ENCODE data around the gene MSI2.

MSI2 gene

DNA sequence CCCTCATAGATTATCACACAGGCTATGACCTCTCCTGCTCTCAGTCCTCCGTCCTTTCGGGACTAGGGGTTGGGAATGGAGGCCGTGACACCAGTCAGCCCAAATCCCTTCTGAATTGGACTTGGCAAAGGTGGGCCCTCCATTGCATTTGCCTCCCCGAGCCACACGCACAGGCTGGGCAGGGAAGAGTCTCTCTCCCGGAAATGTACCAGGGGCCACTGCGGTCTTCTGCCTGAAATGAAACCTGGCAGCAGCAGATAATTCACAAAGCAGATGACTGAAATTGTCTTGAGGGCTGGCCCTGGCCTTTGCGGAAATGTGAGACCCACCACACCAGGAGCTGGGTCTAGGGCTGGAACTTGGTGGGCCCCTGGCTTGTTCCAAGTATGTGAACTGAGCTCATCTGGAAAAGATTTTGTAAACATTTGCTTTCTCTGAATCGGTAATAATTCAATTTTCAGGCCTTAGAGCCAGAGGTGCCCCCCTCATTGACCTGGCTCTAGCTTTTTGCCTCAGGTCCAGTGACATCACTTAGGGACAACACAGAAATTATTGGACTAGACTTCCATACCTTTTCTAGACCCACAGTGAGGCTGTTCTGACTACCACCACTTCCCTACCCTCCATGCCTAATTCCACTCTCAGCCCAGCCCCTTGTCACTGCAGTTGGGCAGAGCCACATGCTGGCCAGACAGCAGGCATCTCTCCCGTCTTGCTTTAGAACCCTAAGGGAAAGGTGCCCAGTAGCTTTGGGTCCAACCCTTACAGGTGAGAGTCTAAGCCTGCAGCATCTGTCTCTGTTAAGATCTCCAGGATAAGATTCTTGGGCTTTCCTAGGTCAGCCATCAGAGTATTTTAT lies 413.6 kb downstream of the MSI2 start:
- Histone ChIP-seq H3K36me3 (peaks cover 38% of the 10 kb centered on the region), H3K4me3 (ENCODE audit: low read depth, low read length) (no peak overlapping the region), H3K9me3 (ENCODE audit: severe bottlenecking) (no peaks in the 10 kb centered on the region), H3K27me3 (ENCODE audit: insufficient read depth, low read depth, severe bottlenecking) (no peaks in the 10 kb centered on the region), H3K27ac (no peak overlapping the region)
- DNase-seq = peak; percentile 14
- TF ChIP-seq, protein P1, sequence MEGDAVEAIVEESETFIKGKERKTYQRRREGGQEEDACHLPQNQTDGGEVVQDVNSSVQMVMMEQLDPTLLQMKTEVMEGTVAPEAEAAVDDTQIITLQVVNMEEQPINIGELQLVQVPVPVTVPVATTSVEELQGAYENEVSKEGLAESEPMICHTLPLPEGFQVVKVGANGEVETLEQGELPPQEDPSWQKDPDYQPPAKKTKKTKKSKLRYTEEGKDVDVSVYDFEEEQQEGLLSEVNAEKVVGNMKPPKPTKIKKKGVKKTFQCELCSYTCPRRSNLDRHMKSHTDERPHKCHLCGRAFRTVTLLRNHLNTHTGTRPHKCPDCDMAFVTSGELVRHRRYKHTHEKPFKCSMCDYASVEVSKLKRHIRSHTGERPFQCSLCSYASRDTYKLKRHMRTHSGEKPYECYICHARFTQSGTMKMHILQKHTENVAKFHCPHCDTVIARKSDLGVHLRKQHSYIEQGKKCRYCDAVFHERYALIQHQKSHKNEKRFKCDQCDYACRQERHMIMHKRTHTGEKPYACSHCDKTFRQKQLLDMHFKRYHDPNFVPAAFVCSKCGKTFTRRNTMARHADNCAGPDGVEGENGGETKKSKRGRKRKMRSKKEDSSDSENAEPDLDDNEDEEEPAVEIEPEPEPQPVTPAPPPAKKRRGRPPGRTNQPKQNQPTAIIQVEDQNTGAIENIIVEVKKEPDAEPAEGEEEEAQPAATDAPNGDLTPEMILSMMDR (IDR thresholded peaks at IDR 0.05; ENCODE audit: low read depth, low read length) = no peak

DNA sequence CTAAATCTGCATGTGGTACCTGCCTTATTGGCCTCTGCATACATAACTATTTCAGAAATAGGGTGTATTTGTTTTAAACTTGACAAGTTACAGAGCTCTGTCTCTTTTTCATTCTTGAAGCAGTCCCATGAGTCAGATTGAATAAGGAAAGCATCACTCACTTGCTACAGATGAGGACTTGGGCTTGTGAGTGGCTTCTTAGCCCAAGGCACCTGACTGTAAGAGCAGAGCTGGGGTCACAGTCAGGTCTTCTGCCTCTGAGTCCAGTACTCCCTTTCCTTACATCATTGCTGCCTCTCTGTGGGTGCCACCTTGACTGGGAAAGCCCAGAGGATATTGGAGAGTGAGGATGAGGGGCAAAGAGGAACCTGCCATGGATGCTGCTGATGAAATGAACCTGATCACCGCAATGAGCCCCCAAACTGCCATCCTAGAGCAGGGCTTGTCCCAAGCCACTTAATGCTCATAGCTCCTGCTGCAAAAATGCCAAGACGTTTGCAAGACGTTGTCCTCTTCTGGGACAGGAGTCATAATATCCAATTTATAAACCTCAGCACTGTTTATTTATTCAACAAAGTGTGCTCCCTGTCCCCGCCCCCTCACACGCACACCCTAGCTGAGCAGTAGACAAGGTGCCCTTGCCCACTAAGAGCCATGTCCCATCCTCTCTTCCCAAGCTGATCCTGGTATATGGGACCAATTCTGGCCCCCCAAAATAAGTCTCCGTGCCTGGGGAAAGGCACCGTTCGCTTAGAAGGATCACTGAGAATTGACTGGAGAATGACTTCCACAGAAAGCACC lies 414.6 kb downstream of the MSI2 start:
- Histone ChIP-seq H3K4me3 (ENCODE audit: low read depth, low read length) (no peak overlapping the region), H3K9me3 (ENCODE audit: severe bottlenecking) (no peaks in the 10 kb centered on the region), H3K27me3 (ENCODE audit: insufficient read depth, low read depth, severe bottlenecking) (no peaks in the 10 kb centered on the region), H3K36me3 (peaks cover 42% of the 10 kb centered on the region), H3K27ac (no peak overlapping the region)
- DNase-seq = peak; percentile 7
- TF ChIP-seq, protein P1 (IDR thresholded peaks at IDR 0.05; ENCODE audit: low read depth, low read length) = no peak

DNA sequence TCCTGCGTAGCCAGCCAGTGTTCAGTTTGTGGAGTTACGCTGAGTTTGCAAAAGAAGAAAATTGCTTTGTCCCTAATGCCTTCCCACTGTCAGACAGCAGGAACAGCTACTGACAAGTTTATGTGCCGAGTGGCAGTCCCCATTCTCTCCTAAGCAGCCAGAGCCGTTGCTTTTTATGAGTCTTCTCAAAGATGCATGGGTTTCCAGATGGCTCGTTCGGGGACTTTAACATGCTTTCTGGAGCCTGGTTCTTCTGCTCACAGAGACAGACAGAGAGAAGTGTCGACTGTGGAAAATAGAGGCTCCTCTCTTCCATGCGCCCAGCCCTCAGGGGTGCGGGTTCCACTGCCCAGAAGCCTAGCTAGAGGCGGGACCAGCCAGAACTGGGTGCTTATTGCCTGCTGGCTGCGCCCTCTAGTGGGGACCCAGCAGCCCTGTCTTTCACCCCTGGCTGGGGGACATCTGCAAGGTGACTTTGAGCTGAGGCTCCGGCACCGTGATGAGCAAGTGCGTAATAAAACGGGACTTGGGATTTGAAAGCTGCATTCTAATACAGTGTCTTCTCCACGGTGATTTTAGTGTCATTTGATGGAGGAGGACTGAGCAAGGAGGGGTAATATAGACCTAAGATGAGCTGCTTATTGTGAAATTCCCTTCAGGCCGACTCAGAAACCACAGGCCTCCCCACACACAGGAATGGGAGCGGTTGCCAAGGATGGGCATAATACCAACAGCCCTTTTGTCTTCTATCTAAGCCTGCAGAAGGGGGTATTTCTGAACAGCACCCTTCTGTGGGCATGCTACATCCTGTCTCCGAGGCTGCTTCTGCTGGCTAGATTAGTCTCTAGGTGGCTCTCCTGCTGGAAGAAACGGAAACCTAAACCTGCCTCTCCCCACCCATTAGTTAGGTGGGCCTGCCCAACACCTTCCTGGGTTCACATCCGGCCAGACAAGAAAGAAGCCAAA lies 415.6 kb downstream of the MSI2 start:
- Histone ChIP-seq H3K36me3 (peaks cover 43% of the 10 kb centered on the region), H3K27ac (peak overlapping the region; percentile 51), H3K27me3 (ENCODE audit: insufficient read depth, low read depth, severe bottlenecking) (no peaks in the 10 kb centered on the region), H3K4me3 (ENCODE audit: low read depth, low read length) (no peak overlapping the region), H3K9me3 (ENCODE audit: severe bottlenecking) (no peaks in the 10 kb centered on the region)
- DNase-seq = peak; percentile 93
- TF ChIP-seq, protein P1 (IDR thresholded peaks at IDR 0.05; ENCODE audit: low read depth, low read length) = peak; percentile 97

DNA sequence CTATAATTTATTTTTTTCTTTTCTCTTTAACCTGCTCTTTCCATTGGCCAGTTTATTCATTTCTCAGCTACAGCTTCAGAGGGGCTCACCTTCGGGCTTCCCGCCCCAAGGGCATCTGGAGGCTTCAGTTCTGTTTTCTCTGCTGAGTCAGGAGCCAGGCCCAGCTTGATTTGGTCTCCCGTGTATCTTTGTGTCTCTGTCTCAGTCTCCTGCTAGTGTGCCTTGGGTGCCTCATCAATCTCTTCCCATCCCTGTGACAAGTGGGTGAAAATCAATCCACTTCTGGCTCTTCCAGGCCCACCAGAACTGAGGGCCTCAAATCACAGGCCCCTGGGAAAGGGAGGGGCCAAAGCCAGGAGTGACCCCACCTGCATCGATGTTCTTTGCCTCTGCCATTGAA lies 416.6 kb downstream of the MSI2 start:
- DNase-seq = peak; percentile 4
- TF ChIP-seq, protein P1 (IDR thresholded peaks at IDR 0.05; ENCODE audit: low read depth, low read length) = no peak
- no peaks in the 10 kb centered on the region for H3K9me3 ChIP-seq (ENCODE audit: severe bottlenecking)
- no peak overlapping the region for H3K4me3 ChIP-seq (ENCODE audit: low read depth, low read length)
- peaks cover 45% of the 10 kb centered on the region for H3K36me3 ChIP-seq
- peak overlapping the region; percentile 0; the same call in 1 of the 2 replicates for H3K27ac ChIP-seq
- H3K27me3 ChIP-seq (ENCODE audit: insufficient read depth, low read depth, severe bottlenecking) = no peaks in the 10 kb centered on the region

DNA sequence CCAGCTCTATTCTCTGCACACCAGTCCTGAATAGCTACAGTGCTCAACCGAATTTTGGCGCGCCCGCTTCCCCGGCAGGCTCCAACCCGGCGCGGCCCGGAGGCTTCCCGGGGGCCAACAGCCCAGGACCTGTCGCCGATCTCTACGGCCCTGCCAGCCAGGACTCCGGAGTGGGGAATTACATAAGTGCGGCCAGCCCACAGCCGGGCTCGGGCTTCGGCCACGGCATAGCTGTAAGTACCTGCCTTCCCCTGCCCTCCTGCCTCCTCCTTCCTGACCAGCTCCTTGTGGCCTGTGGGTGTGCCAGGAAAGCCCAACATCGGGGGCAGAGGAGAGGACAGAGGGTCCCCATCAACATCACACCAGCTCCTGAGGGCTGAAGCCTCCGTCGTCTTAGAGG lies 418.6 kb downstream of the MSI2 start:
- TF ChIP-seq, protein P1 (IDR thresholded peaks at IDR 0.05; ENCODE audit: low read depth, low read length) = no peak
- no peak overlapping the region for H3K4me3 ChIP-seq (ENCODE audit: low read depth, low read length)
- H3K9me3 ChIP-seq (ENCODE audit: severe bottlenecking) = no peaks in the 10 kb centered on the region
- peak; percentile 9 for DNase-seq
- no peaks in the 10 kb centered on the region for H3K27me3 ChIP-seq (ENCODE audit: insufficient read depth, low read depth, severe bottlenecking)
- H3K27ac ChIP-seq = no peak overlapping the region; the same call in 1 of the 2 replicates
- H3K36me3 ChIP-seq = peaks cover 35% of the 10 kb centered on the region
